ENCODE results near the gene KRT33A. TPM values are rescaled to one million over a fixed set of nuclear protein-coding genes. Genes with fewer than 3 reads are reported as not detected.

KRT33A gene
- total RNA-seq, 1 experiment from 2014 or later: not detected

DNA sequence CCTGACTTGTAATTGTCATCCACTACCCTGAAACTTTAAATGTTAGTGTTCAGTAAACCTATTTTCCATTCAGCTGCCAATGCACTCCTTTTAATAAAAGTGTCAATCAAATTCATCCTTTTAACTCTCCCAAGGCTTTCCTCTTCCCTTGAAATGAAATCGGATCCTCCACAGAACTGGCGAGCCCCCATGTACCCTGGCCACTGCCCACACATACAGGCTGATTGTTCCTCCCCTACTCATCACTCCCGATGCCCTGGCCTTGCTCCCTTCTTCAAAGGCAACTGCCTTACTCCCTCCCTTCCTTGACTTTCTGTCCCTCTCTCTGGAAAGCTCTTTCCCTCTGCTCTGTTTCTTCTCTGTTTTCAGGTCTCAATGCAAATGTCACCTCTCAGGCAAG is 7.6 kb downstream of the KRT33A start:
- no TSS peak for BruUV-seq (replicated peaks)
- no peak overlapping the region for H3K4me3 Mint-ChIP-seq (ENCODE audit: unreplicated experiment)
- CTCF ChIA-PET: interaction anchor here (0.6 to 1.5 kb wide), 3 partner anchors 20 to 321 kb away, joined by 3 to 5 read pairs (median 4); no protein-coding TSS in a partner anchor

GRCh38 chr17:41340934-41341861 is 9.4 kb downstream of the KRT33A start:
- Mint-ChIP-seq H3K36me3 (ENCODE audit: insufficient read depth, unreplicated experiment) (no peaks in the 10 kb centered on the region), H3K27ac (ENCODE audit: low read depth, unreplicated experiment) (no peak overlapping the region), H3K9me3 (ENCODE audit: unreplicated experiment) (no peaks in the 10 kb centered on the region), H3K4me3 (ENCODE audit: unreplicated experiment) (no peak overlapping the region), H3K4me1 (ENCODE audit: insufficient read depth, unreplicated experiment) (peaks cover 11% of the 10 kb centered on the region), H3K27me3 (ENCODE audit: insufficient read depth, unreplicated experiment) (no peaks in the 10 kb centered on the region)
- intact Hi-C loops (cut with micrococcal nuclease): no loop called here
- no TSS peak for BruUV-seq (replicated peaks)
- no peak for DNase-seq (ENCODE audit: unreplicated experiment)
- CTCF ChIA-PET: interaction anchor here (1.5 kb wide), 1 partner anchor 18 kb away, joined by 4 read pairs; no protein-coding TSS in a partner anchor
- POLR2A ChIA-PET: interaction anchor here (0.6 to 1.8 kb wide), 3 partner anchors 14 to 439 kb away, joined by 3 to 5 read pairs (median 5); no protein-coding TSS in a partner anchor
- TF ChIP-seq CTCF (IDR thresholded peaks at IDR 0.05; ENCODE audit: unreplicated experiment): no peak

More for the DNA sequence above, 7.6 kb downstream of the KRT33A start:
- Mint-ChIP-seq H3K27ac (ENCODE audit: low read depth, unreplicated experiment) (no peak overlapping the region), H3K4me1 (ENCODE audit: insufficient read depth, unreplicated experiment) (peaks cover 11% of the 10 kb centered on the region), H3K27me3 (ENCODE audit: insufficient read depth, unreplicated experiment) (no peaks in the 10 kb centered on the region), H3K36me3 (ENCODE audit: insufficient read depth, unreplicated experiment) (no peaks in the 10 kb centered on the region), H3K9me3 (ENCODE audit: unreplicated experiment) (no peaks in the 10 kb centered on the region)
- intact Hi-C loops (cut with micrococcal nuclease): no loop called here
- TF ChIP-seq CTCF (IDR thresholded peaks at IDR 0.05; ENCODE audit: unreplicated experiment): no peak
- no peak for DNase-seq (ENCODE audit: unreplicated experiment)
- POLR2A ChIA-PET: no interaction called here

GRCh38 chr17:41340494-41340893 is 10.1 kb downstream of the KRT33A start:
- DNase-seq (ENCODE audit: unreplicated experiment): no peak
- Mint-ChIP-seq H3K27ac (ENCODE audit: low read depth, unreplicated experiment) (no peak overlapping the region), H3K9me3 (ENCODE audit: unreplicated experiment) (no peaks in the 10 kb centered on the region), H3K4me3 (ENCODE audit: unreplicated experiment) (no peak overlapping the region), H3K36me3 (ENCODE audit: insufficient read depth, unreplicated experiment) (no peaks in the 10 kb centered on the region), H3K27me3 (ENCODE audit: insufficient read depth, unreplicated experiment) (peaks cover 6% of the 10 kb centered on the region), H3K4me1 (ENCODE audit: insufficient read depth, unreplicated experiment) (peaks cover 11% of the 10 kb centered on the region)
- ChIA-PET POLR2A (interaction anchor here (0.6 to 1.8 kb wide), 3 partner anchors 14 to 438 kb away, joined by 3 to 5 read pairs (median 5); no protein-coding TSS in a partner anchor), CTCF (interaction anchor here (1.1 kb wide), 1 partner anchor 11 kb away, joined by 3 read pairs; no protein-coding TSS in a partner anchor)
- intact Hi-C loops (cut with micrococcal nuclease): no loop called here
- no peak for TF ChIP-seq CTCF (IDR thresholded peaks at IDR 0.05; ENCODE audit: unreplicated experiment)
- BruUV-seq (replicated peaks): no TSS peak

DNA sequence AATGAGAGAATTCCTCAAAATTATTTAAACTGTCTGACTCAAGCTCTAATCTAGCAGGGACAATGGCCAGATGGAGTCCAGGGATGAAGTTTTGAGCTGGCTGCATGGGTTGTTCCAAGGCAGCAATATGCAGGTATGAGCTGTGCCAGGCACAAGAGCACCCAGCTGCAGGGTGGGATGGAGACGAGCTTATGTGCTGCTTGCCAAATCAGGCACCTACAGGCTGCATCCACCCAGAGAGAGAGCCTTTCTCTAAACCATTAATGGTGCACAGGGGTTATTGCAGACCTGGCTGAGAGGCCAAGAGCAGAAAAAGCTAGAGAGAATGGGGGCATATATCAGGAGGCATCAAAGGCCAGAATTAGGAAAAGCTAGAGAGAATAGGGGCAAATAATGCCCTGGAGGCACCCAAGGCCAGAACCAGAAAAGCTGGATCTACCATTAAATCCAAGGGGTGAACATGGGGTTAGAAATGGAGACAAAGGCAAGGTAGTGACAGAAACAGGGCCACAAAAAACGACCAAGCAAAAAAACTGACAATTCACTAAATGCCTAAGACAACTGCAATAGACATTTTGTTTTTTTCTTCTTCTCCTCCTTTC is 11.0 kb downstream of the KRT33A start:
- no peak overlapping the region for H3K4me3 Mint-ChIP-seq (ENCODE audit: unreplicated experiment)
- DNase-seq (ENCODE audit: unreplicated experiment): no peak
- TF ChIP-seq CTCF (IDR thresholded peaks at IDR 0.05; ENCODE audit: unreplicated experiment): no peak
- no peaks in the 10 kb centered on the region for H3K36me3 Mint-ChIP-seq (ENCODE audit: insufficient read depth, unreplicated experiment)
- H3K4me1 Mint-ChIP-seq (ENCODE audit: insufficient read depth, unreplicated experiment): peaks cover 11% of the 10 kb centered on the region
- intact Hi-C loops (cut with micrococcal nuclease): no loop called here
- H3K27ac Mint-ChIP-seq (ENCODE audit: low read depth, unreplicated experiment): peak overlapping the region; percentile 77
- no TSS peak for BruUV-seq (replicated peaks)
- ChIA-PET CTCF (interaction anchor here (0.6 to 1.1 kb wide), 5 partner anchors 10 to 889 kb away, joined by 3 to 4 read pairs (median 3); no protein-coding TSS in a partner anchor), POLR2A (interaction anchor here (0.7 to 1.4 kb wide), 3 partner anchors 21 to 179 kb away, joined by 3 to 5 read pairs (median 4); partner anchors contain the start of gene KRT15)
- peaks cover 11% of the 10 kb centered on the region for H3K27me3 Mint-ChIP-seq (ENCODE audit: insufficient read depth, unreplicated experiment)
- H3K9me3 Mint-ChIP-seq (ENCODE audit: unreplicated experiment): no peaks in the 10 kb centered on the region
